K562 (cell line): ENCODE data around the gene TESMIN. TPM values are rescaled to one million over a fixed set of nuclear protein-coding genes. Genes with fewer than 3 reads are reported as not detected.

ENCODE experiments used
- ATAC-seq: fragments of 200-7000 bp; cut with Tn5 transposase; 3 replicates; pipeline ENCODE4 v1.9.1; 2020; ENCODE audit warnings: moderate library complexity
- BruUV-seq: library from RNA; stranded (reverse); fragments of 400-500 nt; replicated peaks from 2 replicates; lab custom pipeline; 2021; lab: Mats Ljungman, UMichigan
- CTCF ChIA-PET: fragments of 300-600 bp; formaldehyde crosslinking; extraction: SDS; loops from one replicate; lab custom pipeline; 2021; ENCODE audit warnings: low intra/inter-chr PET ratio; lab: Yijun Ruan, JAX
- POLR2A ChIA-PET: fragments of 300-600, 350-650 bp; sonication (Branson Sonifier 250); formaldehyde crosslinking; extraction: SDS; loops from one replicate; lab custom pipeline; 2021; ENCODE audit warnings: antibody characterized with exemption, inconsistent platforms; lab: Yijun Ruan, JAX
- DNase-seq, 4 experiments: peaks; one replicate each; pipeline versions ENCODE4 v3.0.0 to v3.0.0-alpha.2; 2011 to 2018; ENCODE audit warnings: low spot score in 3 of 4, mixed read lengths in 3 of 4; ENCODE audit errors: extremely low read depth in 1 of 4
- FAIRE-seq: peaks from 2 replicates; lab custom pipeline; 2011; peaks lifted over from hg19 to GRCh38; lab: Jason Lieb, UNC
- H2AFZ ChIP-seq: 2 replicates; pipeline ENCODE4 v1.6.0; 2011; ENCODE audit warnings: low read depth, low read length, control low read depth, inconsistent platforms
- H3K27ac ChIP-seq: fragments of 200-600 bp; 3 replicates; pipeline ENCODE4 v1.8.0; 2011; ENCODE audit warnings: low read depth, mild to moderate bottlenecking, control low read depth, inconsistent platforms, low read length, moderate library complexity, mixed read lengths; ENCODE audit errors: extremely low read depth
- H3K27me3 ChIP-seq, 2 experiments: fragments of 300-600 bp in 1 of 2; 2 replicates in 1 of 2; 3 replicates in 1 of 2; pipeline versions ENCODE4 v1.6.0 to v1.8.0; 2011; ENCODE audit warnings: inconsistent platforms in 2 of 2, low read length in 2 of 2, mild to moderate bottlenecking in 1 of 2, mixed read lengths in 1 of 2, moderate library complexity in 1 of 2; ENCODE audit not compliant: control insufficient read depth in 2 of 2, insufficient read depth in 2 of 2
- H3K36me3 ChIP-seq: fragments of 300-600 bp; 3 replicates; pipeline ENCODE4 v1.8.0; 2011; ENCODE audit warnings: mild to moderate bottlenecking, low read length, inconsistent platforms; ENCODE audit not compliant: control insufficient read depth, insufficient read depth
- H3K4me1 ChIP-seq, 2 experiments: fragments of 200-600 bp in 1 of 2; replicated peaks in 1 of 2; 2 replicates in 1 of 2; 3 replicates in 1 of 2; pipeline versions ENCODE4 v1.5.1 to v1.8.0; 2011; ENCODE audit warnings: inconsistent platforms in 2 of 2, low read length in 2 of 2, mild to moderate bottlenecking in 1 of 2, mixed read lengths in 1 of 2, moderate library complexity in 1 of 2; ENCODE audit not compliant: control insufficient read depth in 2 of 2, insufficient read depth in 2 of 2
- H3K4me2 ChIP-seq: 2 replicates; pipeline ENCODE4 v1.6.1; 2011; ENCODE audit warnings: low read length, control low read depth, inconsistent platforms, mixed read lengths; ENCODE audit not compliant: insufficient read depth
- H3K4me3 ChIP-seq: fragments of 200-600 bp; sonication (generic), shearing (Covaris generic); 2 replicates; pipeline ENCODE4 v1.5.1; 2016; ENCODE audit warnings: control low read depth, inconsistent platforms
- H3K79me2 ChIP-seq: fragments of 200-600 bp; 3 replicates; pipeline ENCODE4 v1.8.0; 2011; ENCODE audit warnings: low read length, inconsistent platforms; ENCODE audit not compliant: control insufficient read depth, insufficient read depth
- H3K9ac ChIP-seq, 2 experiments: 2 replicates each; pipeline versions ENCODE4 v1.6.0 to v1.6.1; 2011; ENCODE audit warnings: low read depth in 2 of 2, low read length in 2 of 2, control low read depth in 1 of 2, inconsistent platforms in 1 of 2, mild to moderate bottlenecking in 1 of 2, mixed read lengths in 1 of 2; ENCODE audit not compliant: insufficient read depth in 1 of 2
- H3K9me1 ChIP-seq: one replicate; pipeline ENCODE4 v1.6.0; 2011; ENCODE audit warnings: inconsistent platforms, mild to moderate bottlenecking, low read length, moderate library complexity; ENCODE audit not compliant: control insufficient read depth, insufficient read depth
- H3K9me3 ChIP-seq: replicated peaks from 2 replicates; pipeline ENCODE4 v1.5.1; 2011; ENCODE audit warnings: low read depth, low read length, inconsistent platforms; ENCODE audit not compliant: control insufficient read depth, insufficient read depth
- H4K20me1 ChIP-seq: replicated peaks from 2 replicates; pipeline ENCODE4 v1.6.1; 2011; ENCODE audit warnings: low read length, inconsistent platforms, mixed read lengths; ENCODE audit not compliant: control insufficient read depth, insufficient read depth
- LCOR ChIP-seq: sonication (generic); formaldehyde crosslinking; IDR thresholded peaks from 2 replicates; pipeline ENCODE4 v1.8.0; 2022; ENCODE audit warnings: mild to moderate bottlenecking, missing genetic modification reagents
- SRSF3 ChIP-seq: fragments of 200-400 bp; formaldehyde crosslinking; IDR thresholded peaks from 2 replicates; pipeline ENCODE4 v1.6.1; 2016; ENCODE audit warnings: mild to moderate bottlenecking, low read length, moderate library complexity; ENCODE audit not compliant: insufficient read depth
- THRB ChIP-seq: fragments of 450-650 bp; formaldehyde crosslinking; conservative IDR thresholded peaks from 2 replicates; pipeline ENCODE4 v1.4.0; 2022; ENCODE audit warnings: mild to moderate bottlenecking, missing genetic modification characterization
- ZNF232 ChIP-seq: sonication (generic); formaldehyde crosslinking; IDR thresholded peaks from 2 replicates; pipeline ENCODE4 v1.8.0; 2022; ENCODE audit warnings: mild to moderate bottlenecking, missing genetic modification reagents
- WGBS: fragments of 100-300 bp; shearing (Covaris generic); methylation state at CpG from one replicate; pipeline ENCODE4 v1.1.6; 2016; ENCODE audit warnings: low coverage, mixed read lengths; ENCODE audit not compliant: insufficient coverage; ENCODE audit errors: missing lambda C conversion rate; 5-methylcytosine and 5-hydroxymethylcytosine counted together
- in situ Hi-C: fragments of 300-500 bp; cut with MboI; formaldehyde crosslinking; loops from 4 replicates; pipeline ENCODE4 v1.15.0; 2018; ENCODE audit warnings: inconsistent platforms, mixed read lengths
- intact Hi-C: fragments of 100-400 bp; cut with micrococcal nuclease; formaldehyde crosslinking; loops from 2 replicates; pipeline ENCODE4 v1.14.2; 2022
- polyA plus RNA-seq, 8 experiments: library from polyadenylated mRNA; depleted of rRNA in 4 of 8; stranded (reverse) in 5 of 8; unstranded in 3 of 8; fragments of >200 nt; fragmentation: Nextera tagmentation in 2 of 8; fragmentation: Illumina TruSeq in 1 of 8; extraction: Ambion mirVana in 2 of 8; extraction: Trizol in 1 of 8; gene quantifications; 2 replicates each; pipeline versions ENCODE4 v1.2.1 to v1.2.3, GENCODE V29; 2011 to 2014; ENCODE audit warnings: inconsistent platforms in 1 of 8, missing spikeins in 1 of 8
- total RNA-seq, 7 experiments: library from RNA; depleted of rRNA in 6 of 7; stranded (reverse); fragments of >200 nt in 6 of 7; fragmentation: Illumina TruSeq in 2 of 7; extraction: Trizol in 2 of 7; gene quantifications; 2 replicates each; pipeline versions ENCODE4 v1.2.1 to v1.2.3, GENCODE V29; 2011 to 2021; ENCODE audit warnings: low replicate concordance in 1 of 7
- TF ChIP-seq, protein P1 (sequence below), 2 experiments: fragments of 450-650 bp; IDR thresholded peaks; 2 replicates each; pipeline ENCODE4 v1.6.1; 2018; ENCODE audit warnings: mild to moderate bottlenecking in 2 of 2, low read depth in 1 of 2; ENCODE audit not compliant: partially characterized antibody in 2 of 2

The TESMIN gene
- total and polyA plus RNA-seq, 9 of the 15 experiments (the other 6 are each of a cell fraction or from before 2014, with no cell fraction given) = 8.9 to 50.5 (median 15.0) TPM

DNA sequence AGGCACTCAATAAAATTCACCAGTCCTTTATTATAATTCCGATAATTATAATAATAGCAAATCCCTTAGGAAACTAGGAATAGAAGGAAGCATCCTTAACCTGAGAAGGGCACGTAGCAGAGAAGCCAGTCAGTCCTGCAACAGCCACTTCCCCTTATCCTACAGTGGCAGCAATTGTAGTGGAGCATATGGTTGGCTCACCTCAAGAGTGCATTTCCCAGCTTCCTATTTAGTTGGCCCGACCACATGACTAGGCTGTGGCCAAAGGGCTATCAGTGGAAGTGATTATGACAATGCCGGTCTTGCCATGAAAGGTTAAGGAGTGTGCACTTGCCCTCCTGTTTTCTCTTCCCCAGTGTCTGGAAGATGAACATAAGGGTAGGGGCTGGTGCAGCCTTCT lies 27.0 kb downstream of the TESMIN start:
- BruUV-seq = no TSS peak
- TF ChIP-seq LCOR (CRISPR knock-in tag) (no peak), ZNF232 (CRISPR knock-in tag) (no peak), THRB (CRISPR knock-in tag) (no peak), SRSF3 (no peak)
- TF ChIP-seq, protein P1, sequence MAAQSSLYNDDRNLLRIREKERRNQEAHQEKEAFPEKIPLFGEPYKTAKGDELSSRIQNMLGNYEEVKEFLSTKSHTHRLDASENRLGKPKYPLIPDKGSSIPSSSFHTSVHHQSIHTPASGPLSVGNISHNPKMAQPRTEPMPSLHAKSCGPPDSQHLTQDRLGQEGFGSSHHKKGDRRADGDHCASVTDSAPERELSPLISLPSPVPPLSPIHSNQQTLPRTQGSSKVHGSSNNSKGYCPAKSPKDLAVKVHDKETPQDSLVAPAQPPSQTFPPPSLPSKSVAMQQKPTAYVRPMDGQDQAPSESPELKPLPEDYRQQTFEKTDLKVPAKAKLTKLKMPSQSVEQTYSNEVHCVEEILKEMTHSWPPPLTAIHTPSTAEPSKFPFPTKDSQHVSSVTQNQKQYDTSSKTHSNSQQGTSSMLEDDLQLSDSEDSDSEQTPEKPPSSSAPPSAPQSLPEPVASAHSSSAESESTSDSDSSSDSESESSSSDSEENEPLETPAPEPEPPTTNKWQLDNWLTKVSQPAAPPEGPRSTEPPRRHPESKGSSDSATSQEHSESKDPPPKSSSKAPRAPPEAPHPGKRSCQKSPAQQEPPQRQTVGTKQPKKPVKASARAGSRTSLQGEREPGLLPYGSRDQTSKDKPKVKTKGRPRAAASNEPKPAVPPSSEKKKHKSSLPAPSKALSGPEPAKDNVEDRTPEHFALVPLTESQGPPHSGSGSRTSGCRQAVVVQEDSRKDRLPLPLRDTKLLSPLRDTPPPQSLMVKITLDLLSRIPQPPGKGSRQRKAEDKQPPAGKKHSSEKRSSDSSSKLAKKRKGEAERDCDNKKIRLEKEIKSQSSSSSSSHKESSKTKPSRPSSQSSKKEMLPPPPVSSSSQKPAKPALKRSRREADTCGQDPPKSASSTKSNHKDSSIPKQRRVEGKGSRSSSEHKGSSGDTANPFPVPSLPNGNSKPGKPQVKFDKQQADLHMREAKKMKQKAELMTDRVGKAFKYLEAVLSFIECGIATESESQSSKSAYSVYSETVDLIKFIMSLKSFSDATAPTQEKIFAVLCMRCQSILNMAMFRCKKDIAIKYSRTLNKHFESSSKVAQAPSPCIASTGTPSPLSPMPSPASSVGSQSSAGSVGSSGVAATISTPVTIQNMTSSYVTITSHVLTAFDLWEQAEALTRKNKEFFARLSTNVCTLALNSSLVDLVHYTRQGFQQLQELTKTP (IDR thresholded peaks at IDR 0.05; ENCODE audit: low read depth in 1 of 2, partially characterized antibody in 2 of 2) = no peak

More for the DNA sequence above, 27.0 kb downstream of the TESMIN start:
- H4K20me1 ChIP-seq = no peaks in the 10 kb centered on the region
- no peaks in the 10 kb centered on the region for H3K9me1 ChIP-seq
- H3K4me2 ChIP-seq = no peak overlapping the region
- no peak overlapping the region for H3K27ac ChIP-seq
- no peaks in the 10 kb centered on the region for H3K9me3 ChIP-seq
- in situ Hi-C loops (no loop called here), intact Hi-C loops (no loop called here)
- CTCF ChIA-PET = no interaction called here
- peak; percentile 6 for FAIRE-seq
- DNase-seq = peak in 1 of 4 experiments; percentile 20
- no peak overlapping the region for H2AFZ ChIP-seq
- H3K27me3 ChIP-seq = peaks cover 4% of the 10 kb centered on the region in 2 experiments; a peak in 2 of 5 replicates
- no peaks in the 10 kb centered on the region for H3K36me3 ChIP-seq
- H3K79me2 ChIP-seq = no peaks in the 10 kb centered on the region
- no peaks in the 10 kb centered on the region for H3K4me1 ChIP-seq
- 10% methylated on average over 4 of the region's 4 CpGs for WGBS
- ATAC-seq = peak; percentile 59; the same call in 2 of the 3 replicates
- POLR2A ChIA-PET = interaction anchor here (0.5 to 1.8 kb wide), 3 partner anchors 10 to 271 kb away, joined by 3 to 5 read pairs (median 5); no protein-coding TSS in a partner anchor
- no peak overlapping the region for H3K4me3 ChIP-seq
- H3K9ac ChIP-seq = no peak overlapping the region
